RWPE2 (cell line): ENCODE data around the gene THRB.

Source experiments
- ATAC-seq: fragments of 200-7000 bp; cut with Tn5 transposase; 3 replicates; pipeline ENCODE4 v1.9.1; 2021; ENCODE audit warnings: low read depth
- DNase-seq: peaks from one replicate; pipeline ENCODE4 v3.0.0-alpha.2; 2020; ENCODE audit warnings: low spot score
- H3K27ac ChIP-seq: fragments of 450-650 bp; 2 replicates; pipeline ENCODE4 v1.5.1; 2017; ENCODE audit warnings: mild to moderate bottlenecking; ENCODE audit not compliant: poor library complexity, severe bottlenecking
- H3K27me3 ChIP-seq: fragments of 250-450 bp; sonication (Bioruptor Pico); 2 replicates; pipeline ENCODE4 v1.5.1; 2021; ENCODE audit warnings: mild to moderate bottlenecking, moderate library complexity; ENCODE audit not compliant: insufficient read depth, poor library complexity, severe bottlenecking
- H3K36me3 ChIP-seq: fragments of 250-450 bp; sonication (Bioruptor Pico); 2 replicates; pipeline ENCODE4 v1.5.1; 2020; ENCODE audit warnings: low read depth, mild to moderate bottlenecking, moderate library complexity
- H3K4me1 ChIP-seq: fragments of 250-450 bp; sonication (Bioruptor Pico); 2 replicates; pipeline ENCODE4 v1.5.1; 2021; ENCODE audit warnings: mild to moderate bottlenecking, moderate library complexity; ENCODE audit not compliant: insufficient read depth, poor library complexity, severe bottlenecking
- H3K4me3 ChIP-seq: fragments of 250-450 bp; sonication (Bioruptor Pico); 2 replicates; pipeline ENCODE4 v1.5.1; 2021; ENCODE audit warnings: mild to moderate bottlenecking, moderate library complexity; ENCODE audit not compliant: severe bottlenecking
- H3K9me3 ChIP-seq: fragments of 250-450 bp; sonication (Bioruptor Pico); 2 replicates; pipeline ENCODE4 v1.5.1; 2021; ENCODE audit warnings: mild to moderate bottlenecking, moderate library complexity; ENCODE audit not compliant: severe bottlenecking
- CTCF ChIP-seq: fragments of 450-650 bp; IDR thresholded peaks from one replicate; pipeline ENCODE4 v1.5.1; 2017; ENCODE audit warnings: mild to moderate bottlenecking, moderate library complexity; ENCODE audit not compliant: poor library complexity, severe bottlenecking

The THRB gene

DNA sequence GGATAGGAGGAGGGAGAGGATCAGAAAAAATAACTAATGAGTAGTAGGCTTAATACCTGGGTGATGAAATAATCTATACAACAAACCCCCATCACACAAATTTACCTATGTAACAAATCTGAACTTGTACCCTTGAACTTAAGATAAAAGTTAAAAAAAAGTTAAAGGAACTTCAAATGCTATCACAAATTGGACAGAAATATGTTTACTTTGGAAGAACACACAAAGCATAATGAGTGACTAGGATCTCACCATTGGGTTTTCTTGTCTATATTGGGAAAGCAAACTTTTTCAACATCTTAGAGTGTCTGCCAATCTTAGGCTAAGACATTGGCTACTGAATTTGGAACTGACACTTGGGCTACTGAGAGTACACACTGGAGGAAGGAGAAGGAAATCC lies 140.4 kb downstream of the THRB start:
- Histone ChIP-seq H3K27ac (no peak overlapping the region), H3K4me1 (no peaks in the 10 kb centered on the region), H3K9me3 (no peaks in the 10 kb centered on the region), H3K27me3 (no peaks in the 10 kb centered on the region), H3K4me3 (no peak overlapping the region), H3K36me3 (no peaks in the 10 kb centered on the region)
- DNase-seq, result no peak
- no peak for ATAC-seq
- no peak for TF ChIP-seq CTCF

DNA sequence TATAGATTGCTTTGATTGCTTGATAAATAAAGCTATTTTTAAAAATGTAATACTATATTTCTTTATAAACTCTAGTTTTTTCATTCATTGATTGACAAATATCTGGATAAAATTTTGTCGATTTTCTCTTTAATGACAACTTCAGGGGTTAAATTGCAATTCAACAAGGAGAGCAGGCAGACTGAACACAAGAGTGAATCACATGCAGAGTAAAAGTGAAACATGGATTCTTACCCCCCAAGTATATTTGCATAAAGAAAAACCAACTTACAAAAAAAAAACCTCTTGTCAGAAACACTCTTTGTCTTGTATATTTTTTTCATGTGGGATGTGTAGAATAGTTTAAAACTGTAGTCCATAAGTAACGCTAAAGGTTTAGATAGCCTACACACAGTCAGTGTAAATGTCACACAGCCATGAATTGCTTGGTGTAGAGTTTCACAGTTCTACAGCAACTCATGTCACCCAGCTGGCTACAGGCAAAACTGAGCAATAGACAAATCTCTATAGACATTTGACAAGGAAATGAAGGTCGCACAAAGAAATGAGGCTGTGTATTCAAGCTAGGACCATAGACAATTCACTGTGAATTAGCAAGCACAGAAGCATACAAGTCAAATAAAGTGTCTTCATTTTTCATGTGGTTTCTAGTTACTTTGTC lies 141.6 kb downstream of the THRB start:
- no peaks in the 10 kb centered on the region for H3K4me1 ChIP-seq
- no peak for DNase-seq

DNA sequence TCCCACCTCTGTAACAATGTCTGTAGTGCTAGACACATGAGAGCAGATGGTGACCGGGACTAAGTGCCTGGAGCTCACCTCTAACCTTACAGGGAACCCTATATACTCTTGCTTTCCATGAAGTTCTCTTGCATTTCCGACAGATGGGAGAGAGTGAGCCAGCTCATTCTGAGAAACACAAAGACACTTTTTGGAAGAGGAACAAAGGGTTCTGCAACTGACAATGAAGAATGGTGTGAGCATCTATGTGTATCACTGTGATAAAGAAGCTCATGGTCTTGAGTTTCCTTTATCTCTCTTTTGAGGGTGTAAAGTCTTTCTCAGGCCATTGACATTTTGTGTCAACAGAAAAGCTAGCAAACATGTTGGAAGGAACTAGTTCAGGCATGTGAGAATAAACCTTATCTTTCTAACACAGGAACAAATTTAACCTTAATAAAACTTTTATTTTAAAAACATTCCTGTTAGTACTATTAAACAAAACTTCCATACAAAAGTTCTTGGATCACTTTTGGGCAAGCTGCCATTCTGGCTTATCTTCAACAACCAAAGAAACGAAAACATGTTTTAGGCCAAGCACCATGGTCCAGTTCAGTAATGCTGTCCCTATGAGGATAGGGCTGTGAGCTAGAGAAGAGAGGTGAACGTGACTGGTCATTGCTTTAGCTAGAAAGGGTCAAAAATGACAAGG lies 142.7 kb downstream of the THRB start:
- no peak overlapping the region for H3K27ac ChIP-seq
- ATAC-seq (no peak), DNase-seq (no peak)
- H3K4me3 ChIP-seq, result no peak overlapping the region
- H3K9me3 ChIP-seq, result no peaks in the 10 kb centered on the region
- no peaks in the 10 kb centered on the region for H3K27me3 ChIP-seq
- no peaks in the 10 kb centered on the region for H3K36me3 ChIP-seq
- no peaks in the 10 kb centered on the region for H3K4me1 ChIP-seq
- no peak for TF ChIP-seq CTCF

More for the DNA sequence above, 141.6 kb downstream of the THRB start:
- no peak overlapping the region for H3K27ac ChIP-seq
- H3K9me3 ChIP-seq, result no peaks in the 10 kb centered on the region
- no peaks in the 10 kb centered on the region for H3K27me3 ChIP-seq
- no peak for ATAC-seq
- no peak overlapping the region for H3K4me3 ChIP-seq
- H3K36me3 ChIP-seq, result no peaks in the 10 kb centered on the region
- TF ChIP-seq CTCF, result no peak

GRCh38 chr3:24349367-24350019 lies 145.2 kb downstream of the THRB start:
- Histone ChIP-seq H3K4me1 (no peaks in the 10 kb centered on the region), H3K36me3 (no peaks in the 10 kb centered on the region), H3K9me3 (no peaks in the 10 kb centered on the region), H3K27me3 (no peaks in the 10 kb centered on the region), H3K27ac (no peak overlapping the region), H3K4me3 (no peak overlapping the region)
- ATAC-seq (no peak), DNase-seq (no peak)
- TF ChIP-seq CTCF, result no peak

DNA sequence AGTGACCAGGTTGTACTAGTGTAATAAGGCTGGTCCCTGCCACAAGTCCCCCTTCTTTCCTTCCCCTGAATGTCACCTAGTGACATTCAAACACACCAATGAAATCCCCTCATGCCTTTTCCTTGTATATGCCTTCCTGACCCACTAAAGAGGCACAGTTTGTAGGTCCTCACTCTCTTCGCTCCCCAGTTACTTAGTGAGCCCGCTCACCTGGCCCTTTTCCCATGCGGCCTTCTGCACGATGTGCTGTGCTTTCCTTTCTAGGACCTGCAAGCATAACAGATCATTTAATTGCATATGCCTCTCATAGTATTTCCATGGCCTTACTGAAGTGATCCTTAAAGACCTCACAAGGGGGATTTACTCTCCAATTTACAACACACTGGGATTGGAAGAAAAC lies 146.3 kb downstream of the THRB start:
- no peak overlapping the region for H3K27ac ChIP-seq
- DNase-seq (no peak), ATAC-seq (no peak)
- TF ChIP-seq CTCF, result no peak
- no peaks in the 10 kb centered on the region for H3K36me3 ChIP-seq
- H3K27me3 ChIP-seq, result no peaks in the 10 kb centered on the region
- H3K4me1 ChIP-seq, result no peaks in the 10 kb centered on the region
- no peak overlapping the region for H3K4me3 ChIP-seq
- H3K9me3 ChIP-seq, result no peaks in the 10 kb centered on the region
